CD4-positive, alpha-beta T cell treated with Interleukin-15 for 1 hour (primary cell): ENCODE data around the gene HSPA1L.
"Not testable (repeated sequence)": the region's sequence is repeated elsewhere in the genome, so short reads cannot be mapped to it uniquely, and the experiment has no call there.

Experiments used
- DNase-seq: peaks from one replicate; pipeline ENCODE4 v3.0.0-alpha.2; 2020

Gene HSPA1L

DNA sequence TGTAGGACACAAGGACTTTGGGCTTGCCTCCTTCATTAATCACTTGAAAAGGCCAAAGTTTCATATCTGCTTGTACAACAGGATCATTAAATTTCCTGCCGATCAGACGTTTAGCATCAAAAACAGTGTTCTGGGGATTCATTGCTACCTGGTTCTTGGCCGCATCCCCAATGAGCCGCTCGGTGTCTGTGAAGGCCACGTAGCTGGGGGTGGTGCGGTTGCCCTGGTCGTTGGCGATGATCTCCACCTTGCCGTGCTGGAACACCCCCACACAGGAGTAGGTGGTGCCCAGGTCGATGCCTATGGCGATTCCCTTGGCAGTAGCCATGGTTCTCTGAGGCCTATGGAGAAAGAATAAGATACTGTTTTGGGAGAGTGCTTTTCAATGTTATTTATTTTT is 3.4 kb downstream of the HSPA1L start:
- DNase-seq = no peak

DNA sequence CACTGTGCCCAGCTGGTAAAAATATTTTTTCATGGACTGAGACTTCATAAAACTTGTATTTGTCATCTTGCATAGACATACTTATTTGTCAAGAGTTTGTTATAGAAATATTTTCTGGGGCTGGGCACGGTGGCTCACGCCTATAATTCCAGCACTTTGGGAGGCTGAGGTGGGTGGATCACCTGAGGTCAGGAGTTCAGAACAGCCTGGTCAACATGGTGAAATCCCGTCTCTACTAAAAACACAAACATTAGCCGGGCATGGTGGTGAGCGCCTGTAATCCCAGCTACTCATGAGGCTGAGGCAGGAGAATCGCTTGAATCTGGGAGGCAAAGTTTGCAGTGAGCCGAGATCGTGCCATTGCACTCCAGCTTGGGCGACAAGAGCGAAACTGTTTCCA is 6.5 kb downstream of the HSPA1L start:
- DNase-seq = not testable (repeated sequence)

DNA sequence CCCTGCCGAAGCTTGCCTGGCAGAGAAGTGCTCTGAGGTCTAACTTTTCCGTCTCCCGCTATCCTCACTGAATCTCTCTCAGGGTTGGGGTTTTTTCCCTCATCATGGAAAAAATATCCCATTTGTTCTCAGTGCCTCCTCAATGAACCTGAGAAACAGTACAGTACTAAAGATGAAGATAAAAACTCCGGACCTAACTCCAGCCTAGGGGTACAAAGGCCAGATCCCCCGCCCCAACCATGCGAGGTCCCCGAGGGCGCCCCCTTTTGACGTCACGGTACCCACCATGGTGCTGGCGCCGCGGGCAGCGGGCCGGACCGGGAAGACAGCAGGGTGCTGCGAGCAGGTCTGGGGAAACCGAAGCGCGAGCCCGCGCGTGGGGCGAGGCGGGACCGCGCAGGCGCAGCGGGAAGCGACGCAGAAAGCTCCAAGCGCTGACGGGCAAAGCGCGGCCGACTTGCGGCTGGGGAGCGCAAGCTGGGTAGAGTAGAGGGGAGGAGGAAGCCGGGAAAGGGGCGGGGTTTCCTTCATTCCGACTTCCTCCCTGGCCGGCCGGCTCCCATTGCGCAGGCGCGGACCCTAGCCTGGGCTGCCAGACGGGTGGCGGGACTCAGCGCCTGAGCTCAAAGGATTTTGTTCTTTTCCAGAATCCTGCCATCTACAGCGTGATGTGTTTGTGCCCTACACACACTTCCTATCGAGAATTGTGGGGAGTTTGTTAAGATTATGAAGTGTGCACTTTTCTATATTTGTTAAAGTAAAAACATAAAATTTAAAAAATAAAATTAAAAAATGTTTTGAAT is 8.4 kb downstream of the HSPA1L start, which contains the start of gene LSM2:
Gene LSM2, minus strand, starts transcription at position 497 of the 803 bp plus-strand sequence. Its CDS starts 209 bp downstream, at position 288.
- DNase-seq = peak; percentile 98

DNA sequence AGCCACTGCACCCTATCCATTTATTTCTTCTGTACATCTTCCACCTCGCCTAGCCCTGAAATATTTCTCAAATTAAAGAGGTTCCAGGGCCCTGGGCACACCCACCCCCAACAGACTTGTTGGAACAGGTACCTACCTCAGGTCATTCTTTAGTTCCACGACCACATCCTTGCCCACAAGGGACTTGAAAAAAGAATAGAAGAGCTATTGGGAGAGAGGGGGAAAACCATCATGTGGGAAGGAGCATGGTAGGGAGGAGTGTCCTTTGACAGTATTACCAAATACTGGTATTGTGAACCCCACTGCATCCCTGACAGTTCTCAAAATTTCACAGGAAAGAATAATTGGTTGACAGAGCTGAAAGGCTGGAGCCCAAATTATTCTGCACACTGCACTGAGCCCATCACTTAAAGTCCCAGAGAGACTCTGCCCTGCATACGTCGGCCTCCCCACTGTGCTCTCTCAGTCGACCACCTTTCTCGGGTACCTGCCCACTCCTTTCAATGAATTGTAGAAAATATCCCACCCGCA is 9.1 kb downstream of the HSPA1L start:
- no peak for DNase-seq

DNA sequence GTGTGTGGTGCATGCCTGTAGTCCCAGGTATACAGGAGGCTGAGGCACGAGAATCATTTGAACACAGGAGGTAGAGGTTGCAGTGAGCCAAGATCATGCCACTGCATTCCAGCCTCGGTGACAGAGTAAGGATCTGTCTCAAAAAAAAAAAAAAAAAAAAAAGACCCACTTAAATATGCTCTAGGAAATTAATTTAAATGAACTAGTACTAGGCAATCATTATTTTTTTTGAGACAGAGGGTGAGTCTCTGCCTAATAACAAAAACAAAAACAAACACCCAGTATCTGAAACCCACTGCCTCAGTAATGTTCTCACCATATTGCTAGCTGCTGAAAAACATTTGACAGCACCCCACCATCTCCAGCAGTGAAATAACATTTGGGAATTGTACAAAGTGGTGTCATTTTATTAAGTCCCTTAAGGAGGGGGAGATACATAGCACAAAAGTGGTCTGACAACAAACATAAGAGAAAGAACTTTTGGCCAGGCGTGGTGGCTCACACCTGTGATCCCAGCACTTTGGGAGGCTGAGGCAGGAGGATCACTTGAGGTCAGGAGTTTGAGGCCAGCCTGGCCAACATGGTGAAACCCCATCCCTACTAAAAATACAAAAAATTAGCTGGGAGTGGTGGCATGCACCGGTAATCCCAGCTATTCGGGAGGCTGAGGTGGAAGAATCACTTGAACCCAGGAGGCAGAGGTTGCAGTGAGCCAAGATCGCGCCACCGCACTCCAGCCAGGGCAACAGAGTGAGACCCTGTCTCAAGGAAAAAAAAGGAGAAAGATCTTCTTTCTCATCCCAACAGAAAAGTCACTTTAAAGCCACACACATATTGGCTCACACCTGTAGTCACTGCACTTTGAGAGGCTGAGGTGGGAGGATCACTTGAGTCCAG is 13.8 kb downstream of the HSPA1L start:
- not testable (repeated sequence) for DNase-seq

DNA sequence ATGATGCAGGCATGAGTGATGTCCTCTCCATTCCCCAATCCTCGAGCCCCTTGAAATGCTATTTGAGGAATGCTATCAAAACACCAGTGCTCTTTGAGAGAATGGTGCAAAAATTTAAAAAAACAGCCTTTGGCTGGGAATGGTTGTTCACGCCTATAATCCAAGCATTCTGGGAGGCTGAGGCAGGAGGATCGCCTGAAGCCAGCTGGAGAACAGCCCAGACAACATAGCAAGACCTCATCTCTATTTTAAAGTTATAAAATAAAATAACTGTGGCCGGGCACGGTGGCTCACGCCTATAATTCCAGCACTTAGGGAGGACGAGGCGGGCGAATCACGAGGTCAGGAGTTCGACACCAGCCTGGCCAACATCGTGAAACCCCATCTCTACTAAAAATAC is 15.3 kb downstream of the HSPA1L start:
- DNase-seq = no peak

DNA sequence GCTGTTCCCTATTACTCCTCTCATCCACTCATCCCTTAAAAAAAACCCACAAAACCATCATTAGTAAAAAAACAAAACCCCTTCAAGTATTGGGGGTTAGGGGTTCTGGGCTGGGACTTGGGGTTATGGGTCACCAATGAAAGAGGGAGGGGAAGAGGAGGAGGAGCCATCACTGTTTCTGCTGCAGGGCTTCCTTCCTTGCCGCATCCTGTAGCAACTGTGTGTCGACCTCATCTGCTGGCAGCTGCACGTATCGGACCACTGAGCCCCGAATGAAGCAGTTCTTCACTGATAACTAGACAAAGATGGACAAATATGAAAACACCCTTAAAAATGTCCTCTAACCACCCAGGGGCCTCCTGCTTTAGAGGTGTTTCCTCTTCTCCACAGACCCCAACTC is 17.5 kb downstream of the HSPA1L start:
- peak; percentile 57 for DNase-seq

DNA sequence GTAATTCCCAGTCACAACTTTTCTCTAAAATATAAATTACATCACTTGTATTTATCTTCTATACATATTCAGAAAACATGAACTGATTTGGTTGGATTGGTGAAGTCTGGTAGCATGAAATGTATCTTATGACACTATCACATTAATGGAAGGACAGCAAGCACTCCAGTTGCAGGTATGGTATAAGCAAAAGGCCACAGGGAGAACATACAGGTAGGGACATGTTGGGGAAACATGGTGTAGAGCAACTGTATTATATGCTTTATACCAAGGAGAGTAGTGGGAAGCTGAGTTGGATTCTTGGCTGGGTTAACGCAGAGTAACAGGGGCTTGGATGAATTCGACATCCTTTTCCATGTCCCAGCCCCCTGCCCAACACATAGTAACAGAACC is 18.1 kb downstream of the HSPA1L start:
- no peak for DNase-seq

DNA sequence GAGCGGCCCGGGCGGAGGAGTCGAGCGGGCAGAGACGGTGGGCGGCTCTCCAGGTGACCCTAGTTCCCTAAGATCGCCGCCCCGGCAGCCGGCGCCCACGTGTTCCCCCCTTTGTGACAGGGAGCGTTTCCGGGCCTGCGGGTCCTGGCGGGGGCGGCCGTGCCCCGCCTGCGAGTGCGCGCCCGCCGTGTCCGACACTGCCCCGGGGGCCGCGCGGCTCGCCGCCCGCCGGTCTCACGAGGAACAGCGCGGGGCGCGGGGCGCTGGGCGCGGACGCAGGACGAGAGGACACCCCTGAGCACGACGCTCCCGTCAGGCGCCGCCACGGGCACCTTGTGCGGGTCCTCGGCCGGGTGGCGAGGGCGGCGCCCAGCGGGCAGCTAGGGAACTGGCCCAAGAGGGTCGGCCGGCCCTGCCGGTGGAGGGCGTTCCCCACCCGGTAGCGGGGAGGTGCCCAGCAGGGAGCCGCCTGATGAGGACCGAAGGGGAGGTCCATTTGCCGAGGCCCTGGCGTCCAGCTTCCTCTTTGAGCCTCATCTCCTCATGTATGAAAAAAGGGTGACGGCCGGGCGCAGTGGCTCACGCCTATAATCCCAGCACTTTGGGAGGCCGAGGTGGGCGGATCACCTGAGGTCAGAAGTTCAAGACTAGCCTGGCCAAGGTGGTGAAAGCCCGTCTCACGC is 19.3 kb downstream of the HSPA1L start, which contains the start of gene VARS1:
Gene VARS1, minus strand, starts transcription at position 137 of the 683 bp plus-strand sequence. CDS start 535 bp downstream, outside the sequence.
- peak; percentile 91 for DNase-seq

DNA sequence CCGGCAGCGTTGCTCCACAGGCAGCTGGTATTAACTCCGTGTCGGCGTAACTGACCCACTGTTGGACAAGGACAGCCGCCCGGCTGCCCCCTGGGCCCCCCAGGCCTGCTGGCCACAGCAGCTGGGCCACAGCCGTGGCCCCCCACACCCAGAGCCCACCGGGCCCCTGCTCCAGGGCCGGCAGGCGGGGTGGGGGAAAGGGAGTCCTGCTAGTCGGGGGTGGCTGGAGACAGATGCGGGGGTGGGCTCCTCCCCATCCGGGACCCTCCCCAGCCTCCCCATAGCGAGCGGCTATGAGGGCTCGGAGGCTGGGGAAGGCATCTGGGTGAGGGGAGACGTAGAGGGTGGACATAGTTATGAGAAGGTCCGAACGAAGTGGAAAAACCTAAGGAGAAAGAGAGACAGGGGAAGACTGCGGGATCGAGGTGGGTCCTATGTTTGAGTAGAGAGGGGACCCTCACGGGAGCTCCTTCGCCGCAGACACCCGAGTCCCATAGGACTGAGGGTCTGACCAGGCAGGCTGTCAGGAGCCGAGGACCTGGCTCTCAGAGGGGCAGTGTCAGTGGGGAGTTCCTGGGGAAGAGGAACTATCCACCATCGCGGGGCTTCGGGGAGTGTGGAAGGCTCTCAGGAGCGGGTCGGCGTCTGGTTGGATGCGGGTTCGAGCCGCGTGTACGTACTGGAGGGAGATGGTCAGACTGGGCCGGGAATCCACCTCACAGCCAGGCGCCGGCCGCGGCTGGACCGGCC is 20.0 kb downstream of the HSPA1L start:
- peak; percentile 29 for DNase-seq

DNA sequence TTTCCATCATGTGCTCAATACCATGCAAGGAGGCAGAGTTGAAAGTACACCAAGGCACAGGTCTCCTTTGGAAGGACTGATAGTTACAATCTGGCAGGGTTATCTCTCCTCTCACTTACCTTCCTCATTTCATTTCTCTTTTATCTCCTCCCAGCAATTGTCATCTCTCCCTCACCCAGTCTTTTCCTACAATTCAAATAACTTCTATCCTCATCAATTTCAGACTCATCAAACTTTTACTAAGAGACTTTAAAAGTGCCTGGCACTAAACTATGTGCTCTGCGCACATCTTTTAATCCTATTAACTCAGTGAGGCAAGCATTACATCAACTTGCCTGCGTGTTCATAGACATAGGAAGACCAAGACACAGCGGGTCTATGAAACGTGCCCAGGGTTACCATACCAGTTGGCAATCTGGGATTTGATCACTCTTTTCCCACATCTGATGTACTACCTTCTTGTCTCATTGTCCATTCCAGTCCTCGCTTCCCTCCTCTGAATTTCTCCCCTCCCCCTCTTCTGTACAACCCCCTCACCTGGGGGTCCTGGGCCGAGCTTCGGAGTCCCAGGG is 20.7 kb downstream of the HSPA1L start:
- DNase-seq = no peak

DNA sequence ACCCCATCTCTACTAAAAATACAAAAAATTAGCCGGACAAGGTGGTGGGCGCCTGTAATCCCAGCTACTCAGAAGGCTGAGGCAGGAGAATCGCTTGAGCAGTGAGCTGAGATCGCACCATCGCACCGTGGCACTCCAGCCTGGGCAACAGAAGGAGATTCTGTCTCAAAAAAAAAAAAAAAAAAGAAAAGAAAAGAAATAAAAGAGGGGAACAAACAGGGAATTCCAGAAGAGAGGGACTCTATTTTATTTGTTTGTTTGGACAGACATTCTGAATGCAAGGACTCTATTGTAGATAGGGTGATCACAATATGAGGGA is 21.2 kb downstream of the HSPA1L start:
- not testable (repeated sequence) for DNase-seq

DNA sequence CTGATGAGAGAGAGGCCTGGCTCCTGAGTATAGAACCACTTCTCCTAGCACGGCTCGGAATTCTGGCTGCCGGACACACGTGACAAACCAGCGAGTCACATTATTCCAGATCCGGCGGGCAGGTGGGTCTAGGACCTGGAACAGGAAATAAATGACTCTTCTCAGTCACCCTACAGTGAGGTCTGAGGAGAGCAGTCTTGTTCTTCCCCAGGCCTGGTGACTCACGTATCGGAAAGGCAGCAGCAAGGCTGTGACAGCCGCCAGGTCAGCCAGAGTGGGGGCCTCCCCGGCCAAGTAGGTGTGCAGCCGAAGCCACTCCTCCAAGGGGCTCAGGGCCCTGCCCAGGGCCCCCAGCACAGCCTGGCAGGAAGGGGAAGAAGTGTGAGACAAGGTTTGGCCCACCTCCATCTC is 22.3 kb downstream of the HSPA1L start:
- DNase-seq = no peak

DNA sequence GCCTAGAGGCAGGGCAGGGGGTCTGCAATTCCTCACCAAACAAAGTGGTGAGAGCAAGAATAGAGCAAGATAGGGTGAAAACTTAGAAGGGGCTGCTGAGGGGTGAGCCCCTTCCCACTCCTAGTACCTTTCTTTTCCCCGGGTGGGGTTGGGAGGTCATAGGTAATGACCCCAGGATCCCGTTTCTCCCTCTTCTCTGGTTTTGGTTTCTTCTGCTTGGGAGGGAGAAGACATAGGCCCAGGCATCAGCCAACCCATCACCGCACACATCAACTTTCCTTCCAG is 23.1 kb downstream of the HSPA1L start:
- DNase-seq = no peak

DNA sequence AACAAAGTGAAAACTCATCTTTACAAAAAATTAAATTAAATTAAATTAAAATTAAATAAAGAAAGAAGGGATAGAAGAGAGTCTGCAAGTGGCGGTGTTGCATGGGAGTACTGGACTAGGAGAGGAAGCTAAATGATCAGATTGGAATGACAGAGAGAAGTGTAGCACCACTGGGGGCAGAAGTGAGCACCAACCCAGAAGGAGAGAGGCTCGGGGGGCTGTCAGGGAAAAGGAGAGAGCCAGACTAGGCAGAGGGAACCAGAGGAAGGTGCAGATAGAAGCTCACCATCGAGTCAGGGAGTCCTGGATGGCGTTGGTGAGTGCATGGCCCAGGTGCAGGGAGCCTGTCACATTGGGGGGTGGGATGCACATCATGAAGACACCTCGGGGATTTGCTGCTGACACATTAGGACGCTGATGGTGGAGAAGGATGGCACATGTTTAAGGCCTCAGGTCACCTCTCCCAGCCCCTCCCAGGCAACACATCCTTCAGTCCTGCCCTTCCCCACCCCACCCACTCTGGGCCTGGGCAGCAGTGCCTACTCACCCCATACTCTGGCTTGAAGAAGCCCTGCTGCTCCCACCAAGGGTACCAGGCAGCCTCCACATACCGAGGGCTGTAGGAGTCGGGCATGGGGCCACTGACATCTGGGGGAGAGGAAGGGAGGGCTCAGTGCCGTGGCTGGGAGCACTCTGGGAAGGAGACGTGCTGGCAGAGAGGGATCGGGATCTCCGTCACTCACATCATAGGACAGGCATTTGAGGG is 23.6 kb downstream of the HSPA1L start:
- DNase-seq = no peak

DNA sequence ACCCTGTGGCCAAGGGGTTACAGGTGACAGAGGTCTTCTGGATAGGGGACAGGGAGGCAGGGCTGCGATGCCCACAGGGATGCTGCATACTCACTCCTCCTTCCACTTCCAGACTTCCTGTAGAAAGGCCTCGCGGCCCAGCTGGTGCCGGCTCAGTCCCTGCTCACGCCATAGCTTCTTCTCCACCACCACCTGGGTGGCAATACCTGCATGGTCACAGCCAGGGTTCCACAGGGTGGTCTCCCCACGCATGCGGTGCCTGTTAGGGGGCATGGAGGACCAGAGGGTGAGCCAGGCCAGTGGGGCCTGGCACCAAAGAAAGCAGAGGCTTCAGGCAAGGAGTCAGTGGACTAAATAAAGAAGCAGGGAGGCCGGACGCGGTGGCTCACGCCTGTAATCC is 29.6 kb downstream of the HSPA1L start:
- no peak for DNase-seq

DNA sequence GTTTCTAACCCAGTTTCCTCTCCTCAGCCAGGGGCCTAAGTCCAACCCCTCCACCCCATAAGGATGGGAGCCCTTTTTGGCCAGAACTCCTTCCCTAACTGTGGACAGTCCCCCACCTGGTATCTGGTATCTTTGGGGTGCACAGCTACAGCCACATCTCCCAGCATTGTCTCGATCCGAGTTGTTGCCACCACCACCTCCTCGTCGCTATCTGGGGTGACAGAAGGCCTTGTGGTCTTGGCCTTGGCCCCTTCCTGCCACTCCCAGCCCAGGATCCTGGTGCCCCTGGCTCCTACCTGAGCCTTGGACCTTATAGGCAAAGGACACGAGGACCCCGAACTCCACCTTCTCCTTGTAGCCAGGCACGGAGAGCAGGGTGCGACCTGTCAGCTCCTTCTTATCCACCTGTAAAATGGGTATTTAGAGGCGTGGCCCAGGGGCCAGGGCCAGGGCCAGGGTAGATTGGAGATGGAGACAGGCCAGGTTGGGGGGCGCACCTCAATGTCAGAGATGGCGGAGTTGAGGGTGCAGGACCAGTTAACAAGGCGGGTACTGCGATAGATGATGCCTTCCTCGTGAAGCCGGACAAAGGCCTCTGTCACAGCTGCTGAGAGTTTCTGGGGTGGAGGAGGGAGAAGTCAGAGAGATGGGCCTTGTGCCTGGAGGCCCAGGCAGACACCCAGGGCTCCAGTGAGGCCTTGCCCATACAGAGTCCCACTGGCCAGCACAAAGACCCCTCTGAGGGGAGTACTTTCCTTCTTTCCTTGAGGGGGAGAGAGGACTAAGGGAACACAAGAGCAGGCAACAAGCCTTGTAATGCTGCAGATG is 30.8 kb downstream of the HSPA1L start:
- no peak for DNase-seq

DNA sequence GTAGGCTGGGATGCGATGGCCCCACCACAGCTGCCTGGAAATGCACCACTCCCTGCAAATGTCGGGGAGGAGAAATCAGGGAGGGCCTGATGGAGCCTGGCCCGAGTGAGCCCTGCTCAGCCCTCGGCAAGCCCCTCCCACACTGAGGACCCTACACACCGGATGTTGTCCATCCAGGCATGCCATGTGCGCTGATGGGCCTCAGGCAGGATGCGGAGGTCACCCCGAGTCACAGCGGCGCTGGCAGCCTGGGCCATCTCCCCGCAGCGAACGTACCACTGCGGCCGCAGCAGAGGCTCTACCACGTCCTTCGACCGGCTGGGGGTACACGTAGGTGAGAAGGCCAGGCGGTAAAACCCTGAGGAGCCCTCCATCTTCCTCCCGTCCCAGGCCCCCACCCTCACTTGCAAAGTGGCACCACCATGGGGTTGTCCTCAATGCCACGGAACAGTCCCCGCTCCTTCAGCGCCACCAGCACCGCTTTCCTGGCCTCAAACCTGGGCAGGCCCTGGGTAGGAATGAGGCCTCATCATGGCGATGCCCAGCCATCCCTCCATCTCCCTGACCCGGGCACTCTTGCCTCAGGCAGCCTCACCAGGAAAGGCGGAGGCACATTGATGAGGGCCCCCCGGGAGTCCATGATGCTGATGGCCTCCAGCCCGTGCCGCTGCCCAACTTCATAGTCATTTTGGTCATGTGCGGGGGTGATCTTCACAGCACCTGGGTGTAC is 32.8 kb downstream of the HSPA1L start:
- DNase-seq = no peak

DNA sequence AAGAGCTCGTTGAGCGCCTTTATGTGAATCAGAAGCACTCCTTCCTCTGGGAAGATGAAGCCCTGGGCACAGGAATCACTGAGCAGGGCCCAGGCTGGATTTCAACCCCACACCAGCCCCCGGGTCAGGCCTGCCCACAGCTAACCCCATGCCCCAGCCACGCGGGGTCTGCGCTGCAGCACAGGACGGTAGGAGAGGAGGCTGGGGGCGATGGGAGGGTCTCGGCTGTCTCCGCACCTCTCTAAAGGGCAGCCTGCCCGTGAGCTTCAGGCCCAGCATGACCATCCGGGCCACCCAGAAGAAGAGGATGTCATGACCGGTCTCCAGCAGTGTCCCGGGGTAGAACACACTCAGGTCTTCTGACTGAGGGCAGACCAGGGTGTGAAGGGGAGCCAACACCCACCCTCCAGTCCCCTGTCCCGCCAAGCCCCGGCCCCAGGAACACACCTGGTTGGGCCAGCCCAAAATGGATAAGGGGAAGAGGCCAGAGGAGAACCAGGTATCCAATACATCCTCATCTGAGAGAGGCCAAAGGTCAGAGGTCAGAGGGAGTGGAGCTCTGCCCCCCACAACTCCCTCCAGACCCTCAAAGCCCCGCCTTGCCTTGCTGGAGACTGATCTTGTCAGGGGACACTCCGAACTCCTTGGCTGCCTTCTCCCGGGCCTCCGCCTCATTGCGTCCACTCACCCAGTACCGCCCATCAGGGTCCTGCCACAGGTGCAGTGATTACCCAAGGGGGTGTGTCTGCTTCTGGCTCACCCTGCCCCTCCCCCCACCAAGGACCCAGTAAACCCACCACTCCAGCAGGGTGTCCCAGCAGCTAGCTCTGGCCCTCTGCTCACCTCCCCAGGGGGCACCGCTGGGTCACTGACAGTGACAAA is 33.6 kb downstream of the HSPA1L start:
- no peak for DNase-seq
